CD4-positive, alpha-beta T cell treated with Interleukin-6 for 4 hours (primary cell): ENCODE results near the gene LACTBL1.

ENCODE experiments used
- DNase-seq: peaks from one replicate; pipeline ENCODE4 v3.0.0-alpha.2; 2020; ENCODE audit warnings: mixed read lengths

LACTBL1 gene

GRCh38 chr1:22912311-22912710 lies 60.4 kb downstream of the LACTBL1 start:
- no peak for DNase-seq

- no peak for DNase-seq
Measured at GRCh38 chr1:22910986-22911651, 61.5 kb downstream of the LACTBL1 start.

GRCh38 chr1:22910286-22910685 lies 62.4 kb downstream of the LACTBL1 start:
- no peak for DNase-seq

GRCh38 chr1:22908880-22909426 lies 63.7 kb downstream of the LACTBL1 start:
- DNase-seq, result no peak

GRCh38 chr1:22907528-22907927 lies 65.1 kb downstream of the LACTBL1 start:
- DNase-seq, result no peak

GRCh38 chr1:22906968-22907367 lies 65.7 kb downstream of the LACTBL1 start:
- no peak for DNase-seq

GRCh38 chr1:22903113-22903512 lies 69.6 kb downstream of the LACTBL1 start:
- no peak for DNase-seq
